ENCODE results near the gene COL4A1.

DNA sequence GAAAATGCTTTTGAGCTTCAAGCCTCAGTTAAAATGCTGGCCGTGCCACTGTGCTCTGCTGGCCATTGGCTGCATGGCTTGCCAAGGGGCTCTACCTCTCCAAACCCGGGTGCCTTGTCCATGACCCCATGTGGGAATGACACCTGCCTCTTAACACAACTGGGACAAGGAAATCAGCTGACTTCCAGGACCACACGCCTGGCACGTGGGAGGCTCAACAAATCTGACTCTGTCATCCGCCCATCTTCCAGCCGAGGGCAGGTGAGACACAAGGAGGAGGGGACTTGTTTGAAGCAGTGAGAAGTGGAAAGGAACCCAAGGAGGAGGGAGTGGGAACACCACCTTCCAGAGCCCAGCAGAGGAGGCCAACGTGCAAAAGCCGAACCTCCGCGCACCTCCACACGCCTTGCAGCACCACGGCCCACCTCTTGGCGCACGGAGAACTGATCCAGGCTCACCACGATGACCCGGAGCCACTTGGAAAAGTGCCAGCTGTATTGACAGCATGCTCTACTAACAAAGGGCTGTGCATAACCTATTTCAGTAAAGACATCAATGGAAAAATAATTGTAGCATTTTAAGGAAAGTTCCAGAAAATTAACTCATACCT lies 38.3 kb downstream of the COL4A1 start:
- TF ChIP-seq CEBPB (IDR thresholded peaks at IDR 0.05) (no peak), USF1 (IDR thresholded peaks at IDR 0.05) (no peak), EP300 (IDR thresholded peaks at IDR 0.05; ENCODE audit: borderline replicate concordance) (no peak), TCF12 (IDR thresholded peaks at IDR 0.05; ENCODE audit: low read depth) (no peak), NFIC (IDR thresholded peaks at IDR 0.05) (no peak), EGR1 (IDR thresholded peaks at IDR 0.05) (no peak), ZBTB7A (IDR thresholded peaks at IDR 0.05; ENCODE audit: low read depth) (no peak), CREB1 (IDR thresholded peaks at IDR 0.05; ENCODE audit: low read depth) (no peak), REST (IDR thresholded peaks at IDR 0.05; ENCODE audit: low read depth) (no peak), RAD21 (IDR thresholded peaks at IDR 0.05; ENCODE audit: low read depth) (no peak), TAF1 (IDR thresholded peaks at IDR 0.05; ENCODE audit: low read depth) (no peak), YY1 (IDR thresholded peaks at IDR 0.05; ENCODE audit: low read depth) (no peak)
- TF ChIP-seq, protein P1, sequence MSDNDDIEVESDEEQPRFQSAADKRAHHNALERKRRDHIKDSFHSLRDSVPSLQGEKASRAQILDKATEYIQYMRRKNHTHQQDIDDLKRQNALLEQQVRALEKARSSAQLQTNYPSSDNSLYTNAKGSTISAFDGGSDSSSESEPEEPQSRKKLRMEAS (IDR thresholded peaks at IDR 0.05), result no peak

Data from Ishikawa (cell line).